ENCODE measurements around the gene PDE5A.
"Not testable (repeated sequence)": the region's sequence is repeated elsewhere in the genome, so short reads cannot be mapped to it uniquely, and the experiment has no call there.

PDE5A gene

GRCh38 chr4:119664168-119664907, 35.7 kb upstream of the PDE5A start:
- Histone ChIP-seq H3K4me3 (ENCODE audit: low read depth, low read length) (no peak overlapping the region), H3K4me1 (ENCODE audit: control insufficient read depth, insufficient read depth, low read length) (peaks cover 6% of the 10 kb centered on the region; the same call in 1 of the 2 replicates), H3K27ac (ENCODE audit: extremely low read depth, low read depth, low read length) (no peak overlapping the region), H3K9me3 (ENCODE audit: control insufficient read depth, insufficient read depth, low read depth, low read length) (no peaks in the 10 kb centered on the region), H3K36me3 (ENCODE audit: control insufficient read depth in 2 of 2, insufficient read depth in 1 of 2, low read length in 2 of 2) (no peaks in the 10 kb centered on the region)
- ChIA-PET CTCF (no interaction called here), POLR2A (no interaction called here)
- no peak for TF ChIP-seq ZNF23 (tag by site-specific recombination; IDR thresholded peaks at IDR 0.05; ENCODE audit: borderline replicate concordance)
- TF ChIP-seq BCL11B (tag by site-specific recombination; IDR thresholded peaks at IDR 0.05; ENCODE audit: low read depth), result no peak

DNA sequence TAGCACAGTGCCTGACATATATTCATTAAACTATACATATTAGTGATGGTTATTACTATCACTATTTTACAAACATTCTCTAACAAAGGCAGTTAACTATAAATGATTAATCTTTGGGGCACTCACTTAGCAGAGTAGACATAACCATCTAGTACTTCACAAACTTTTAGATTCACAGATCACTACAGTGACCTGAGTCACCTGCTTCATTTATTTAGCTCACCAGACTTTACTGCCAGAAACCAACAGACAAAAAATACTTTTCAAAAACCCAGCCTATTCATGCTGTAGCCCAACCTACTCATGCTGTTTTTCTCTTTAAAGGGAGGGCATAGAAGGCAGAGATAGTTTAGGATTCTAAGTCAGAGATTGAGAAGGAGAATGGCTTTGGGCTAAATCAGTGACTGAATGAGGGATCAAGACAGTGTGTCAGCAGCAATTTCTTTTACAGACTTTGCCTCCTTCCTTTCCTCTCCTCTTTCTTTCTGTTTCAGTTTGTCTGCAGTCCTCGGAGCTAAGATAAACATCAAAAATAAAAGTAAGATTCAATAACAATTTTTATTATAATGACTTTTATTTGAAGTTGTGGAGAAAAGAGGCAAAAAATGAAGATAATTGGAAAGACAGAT, 34.7 kb upstream of the PDE5A start:
- H3K9me3 ChIP-seq (ENCODE audit: control insufficient read depth, insufficient read depth, low read depth, low read length), result no peaks in the 10 kb centered on the region
- ChIA-PET CTCF (interaction anchor here (0.6 kb wide), 2 partner anchors 82 to 143 kb away, joined by 3 read pairs; no protein-coding TSS in a partner anchor), POLR2A (no interaction called here)
- no peak overlapping the region for H3K27ac ChIP-seq (ENCODE audit: extremely low read depth, low read depth, low read length)
- H3K36me3 ChIP-seq (ENCODE audit: control insufficient read depth in 2 of 2, insufficient read depth in 1 of 2, low read length in 2 of 2), result no peaks in the 10 kb centered on the region
- H3K4me1 ChIP-seq (ENCODE audit: control insufficient read depth, insufficient read depth, low read length), result peaks cover 8% of the 10 kb centered on the region; the same call in 1 of the 2 replicates
- TF ChIP-seq ZNF157 (tag by site-specific recombination; IDR thresholded peaks at IDR 0.05), result no peak
- TF ChIP-seq, protein P1, sequence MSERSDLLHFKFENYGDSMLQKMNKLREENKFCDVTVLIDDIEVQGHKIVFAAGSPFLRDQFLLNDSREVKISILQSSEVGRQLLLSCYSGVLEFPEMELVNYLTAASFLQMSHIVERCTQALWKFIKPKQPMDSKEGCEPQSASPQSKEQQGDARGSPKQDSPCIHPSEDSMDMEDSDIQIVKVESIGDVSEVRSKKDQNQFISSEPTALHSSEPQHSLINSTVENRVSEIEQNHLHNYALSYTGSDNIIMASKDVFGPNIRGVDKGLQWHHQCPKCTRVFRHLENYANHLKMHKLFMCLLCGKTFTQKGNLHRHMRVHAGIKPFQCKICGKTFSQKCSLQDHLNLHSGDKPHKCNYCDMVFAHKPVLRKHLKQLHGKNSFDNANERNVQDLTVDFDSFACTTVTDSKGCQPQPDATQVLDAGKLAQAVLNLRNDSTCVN (tag by site-specific recombination; optimal IDR thresholded peaks at IDR 0.05), result no peak
- TF ChIP-seq ZNF394 (tag by site-specific recombination; IDR thresholded peaks at IDR 0.05; ENCODE audit: borderline replicate concordance), result no peak
- no peak for TF ChIP-seq EGR2 (tag by site-specific recombination; IDR thresholded peaks at IDR 0.05; ENCODE audit: low read depth)
- no peak overlapping the region for H3K4me3 ChIP-seq (ENCODE audit: low read depth, low read length)

GRCh38 chr4:119662612-119663011, 34.0 kb upstream of the PDE5A start:
- H3K27ac ChIP-seq (ENCODE audit: extremely low read depth, low read depth, low read length); H3K9me3 ChIP-seq (ENCODE audit: control insufficient read depth, insufficient read depth, low read depth, low read length); H3K4me3 ChIP-seq (ENCODE audit: low read depth, low read length); CTCF ChIA-PET; H3K4me1 ChIP-seq (ENCODE audit: control insufficient read depth, insufficient read depth, low read length); POLR2A ChIA-PET; H3K36me3 ChIP-seq (ENCODE audit: control insufficient read depth in 2 of 2, insufficient read depth in 1 of 2, low read length in 2 of 2): not testable (repeated sequence)
- TF ChIP-seq MZF1 (tag by site-specific recombination; IDR thresholded peaks at IDR 0.05; ENCODE audit: borderline replicate concordance), result 0 out of 2 replicates have a peak, but pooled peaks have one; percentile 36
- TF ChIP-seq ZBTB17 (tag by site-specific recombination; IDR thresholded peaks at IDR 0.05), result peak; percentile 58

DNA sequence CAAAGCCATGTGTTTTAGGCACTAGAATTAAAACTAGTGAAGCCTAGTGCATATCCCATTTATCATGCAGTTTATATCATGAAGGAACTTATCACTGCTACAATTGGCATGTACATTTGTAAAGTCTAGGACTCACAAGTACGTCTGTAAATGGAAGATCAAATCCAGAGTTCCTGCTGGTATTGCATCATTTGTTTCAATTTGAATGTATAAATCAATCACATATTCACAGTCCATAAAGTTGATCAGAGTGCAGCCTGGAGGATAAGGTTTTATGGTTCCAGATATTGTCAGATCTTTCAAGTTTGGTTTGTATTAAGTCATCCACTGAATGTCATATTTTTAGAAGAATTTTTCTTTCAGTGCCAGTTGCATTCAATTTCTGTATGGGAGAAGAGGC, 32.6 kb upstream of the PDE5A start:
- Histone ChIP-seq H3K27ac (ENCODE audit: extremely low read depth, low read depth, low read length) (no peak overlapping the region), H3K36me3 (ENCODE audit: control insufficient read depth in 2 of 2, insufficient read depth in 1 of 2, low read length in 2 of 2) (no peaks in the 10 kb centered on the region), H3K4me1 (ENCODE audit: control insufficient read depth, insufficient read depth, low read length) (peaks cover 8% of the 10 kb centered on the region), H3K4me3 (ENCODE audit: low read depth, low read length) (no peak overlapping the region), H3K9me3 (ENCODE audit: control insufficient read depth, insufficient read depth, low read depth, low read length) (no peaks in the 10 kb centered on the region)
- TF ChIP-seq, protein P2, sequence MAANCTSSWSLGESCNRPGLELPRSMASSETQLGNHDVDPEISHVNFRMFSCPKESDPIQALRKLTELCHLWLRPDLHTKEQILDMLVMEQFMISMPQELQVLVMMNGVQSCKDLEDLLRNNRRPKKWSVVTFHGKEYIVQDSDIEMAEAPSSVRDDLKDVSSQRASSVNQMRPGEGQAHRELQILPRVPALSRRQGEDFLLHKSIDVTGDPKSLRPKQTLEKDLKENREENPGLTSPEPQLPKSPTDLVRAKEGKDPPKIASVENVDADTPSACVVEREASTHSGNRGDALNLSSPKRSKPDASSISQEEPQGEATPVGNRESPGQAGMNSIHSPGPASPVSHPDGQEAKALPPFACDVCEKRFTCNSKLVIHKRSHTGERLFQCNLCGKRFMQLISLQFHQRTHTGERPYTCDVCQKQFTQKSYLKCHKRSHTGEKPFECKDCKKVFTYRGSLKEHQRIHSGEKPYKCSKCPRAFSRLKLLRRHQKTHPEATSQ (tag by site-specific recombination; IDR thresholded peaks at IDR 0.05), result no peak
- TF ChIP-seq ZNF830 (tag by site-specific recombination; IDR thresholded peaks at IDR 0.05; ENCODE audit: low read depth) (no peak), ZNF776 (tag by site-specific recombination; IDR thresholded peaks at IDR 0.05; ENCODE audit: borderline replicate concordance) (no peak), REST (tag by site-specific recombination; IDR thresholded peaks at IDR 0.05) (no peak), GFI1B (tag by site-specific recombination; IDR thresholded peaks at IDR 0.05) (no peak), ZNF629 (tag by site-specific recombination; IDR thresholded peaks at IDR 0.05) (0 out of 2 replicates have a peak, but pooled peaks have one; percentile 15), REPIN1 (tag by site-specific recombination; IDR thresholded peaks at IDR 0.05; ENCODE audit: low read depth) (no peak), ZEB2 (tag by site-specific recombination; IDR thresholded peaks at IDR 0.05) (0 out of 2 replicates have a peak, but pooled peaks have one; percentile 44), ZFHX2 (tag by site-specific recombination; conservative IDR thresholded peaks at IDR 0.05) (no peak), PRDM6 (tag by site-specific recombination; IDR thresholded peaks at IDR 0.05) (0 out of 2 replicates have a peak, but pooled peaks have one; percentile 19)
- POLR2A ChIA-PET, result interaction anchor here (2.3 kb wide), 1 partner anchor 32 kb away, joined by 7 read pairs; the partner anchor contains the start of gene PDE5A
- CTCF ChIA-PET, result interaction anchor here (0.6 to 1.4 kb wide), 2 partner anchors 32 to 111 kb away, joined by 3 to 8 read pairs; partner anchors contain the start of gene PDE5A

Data from HEK293 (cell line).